Activated CD8-positive, alpha-beta T cell treated with anti-CD3 and anti-CD28 coated beads for 36 hours (primary cell): ENCODE data around the gene STK4. TPM values are rescaled to one million over a fixed set of nuclear protein-coding genes. Genes with fewer than 3 reads are reported as not detected.
A peak's percentile ranks its signal among the peaks of the same experiment; 100 is the strongest.

ENCODE experiments used
- ATAC-seq: fragments of 200-7000 bp; cut with Tn5 transposase; one replicate; pipeline ENCODE4 v1.10.0; 2021; ENCODE audit warnings: mild to moderate bottlenecking, moderate library complexity
- CTCF ChIA-PET: fragments of 350-600 bp; sonication (Branson Sonifier 250); formaldehyde crosslinking; loops from one replicate; lab custom pipeline; 2021; ENCODE audit warnings: antibody characterized with exemption; lab: Charles Lee
- POLR2A ChIA-PET: fragments of 350-600 bp; sonication (Branson Sonifier 250); formaldehyde crosslinking; loops from one replicate; lab custom pipeline; 2021; ENCODE audit warnings: antibody characterized with exemption; lab: Charles Lee
- DNase-seq: peaks from one replicate; pipeline ENCODE4 v3.0.0-alpha.2; 2020
- H3K27ac Mint-ChIP-seq: one replicate; pipeline ENCODE4 v1.8.0; 2021; ENCODE audit warnings: mild to moderate bottlenecking, mixed read lengths
- H3K27me3 Mint-ChIP-seq: one replicate; pipeline ENCODE4 v1.8.0; 2021; ENCODE audit warnings: mixed read lengths
- H3K36me3 Mint-ChIP-seq: one replicate; pipeline ENCODE4 v1.8.0; 2021; ENCODE audit warnings: low read depth, mixed read lengths
- H3K4me1 Mint-ChIP-seq: one replicate; pipeline ENCODE4 v1.8.0; 2021; ENCODE audit warnings: low read depth, mixed read lengths
- H3K4me3 Mint-ChIP-seq: one replicate; pipeline ENCODE4 v1.8.0; 2021; ENCODE audit warnings: mild to moderate bottlenecking, moderate library complexity, mixed read lengths
- H3K9me3 Mint-ChIP-seq: one replicate; pipeline ENCODE4 v1.8.0; 2021; ENCODE audit warnings: mixed read lengths
- intact Hi-C: fragments of 100-400 bp; cut with micrococcal nuclease; formaldehyde crosslinking; loops from one replicate; pipeline ENCODE4 v1.10.0; 2022
- total RNA-seq, 2 experiments: library from RNA; stranded (reverse); gene quantifications; one replicate each; pipeline ENCODE4 v1.2.3, GENCODE V29; 2021
- TF ChIP-seq, protein P1 (sequence below): fragments of 200-600 bp; IDR thresholded peaks from one replicate; pipeline ENCODE4 v1.8.0; 2022; ENCODE audit warnings: antibody characterized with exemption, mild to moderate bottlenecking

The STK4 gene
- total RNA-seq, 2 experiments from 2014 or later = 154 to 165 TPM

DNA sequence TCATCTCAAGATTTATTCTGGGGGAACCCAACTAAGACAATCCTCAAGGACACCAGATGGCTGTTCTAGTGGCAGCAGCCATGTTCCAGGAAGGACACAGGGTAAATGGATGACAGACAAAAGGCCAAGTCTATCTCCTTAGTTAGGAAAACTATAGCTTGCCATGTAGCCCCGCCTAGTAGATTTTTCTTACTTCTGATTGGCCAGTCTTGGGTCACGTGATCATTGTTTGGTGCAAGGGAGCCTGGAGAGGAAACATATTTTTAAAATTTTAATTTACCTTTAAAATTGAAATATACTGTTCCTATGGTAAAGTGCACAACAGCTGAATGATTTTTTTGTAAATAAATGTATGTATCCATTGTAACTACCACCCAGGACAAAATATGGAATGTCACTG is 139.0 kb downstream of the STK4 start:
- ATAC-seq = no peak
- intact Hi-C loops = no loop called here
- Mint-ChIP-seq H3K36me3 (no peaks in the 10 kb centered on the region), H3K27ac (no peak overlapping the region), H3K4me3 (no peak overlapping the region), H3K27me3 (peaks cover 20% of the 10 kb centered on the region), H3K4me1 (peaks cover 6% of the 10 kb centered on the region), H3K9me3 (no peaks in the 10 kb centered on the region)
- ChIA-PET CTCF (interaction anchor here (0.8 to 10.4 kb wide), 4 partner anchors 8 to 62 kb away, joined by 3 to 117 read pairs (median 13); no protein-coding TSS in a partner anchor), POLR2A (interaction anchor here (0.8 kb wide), 1 partner anchor 11 kb away, joined by 3 read pairs; no protein-coding TSS in a partner anchor)
- no peak for DNase-seq
- TF ChIP-seq, protein P1, sequence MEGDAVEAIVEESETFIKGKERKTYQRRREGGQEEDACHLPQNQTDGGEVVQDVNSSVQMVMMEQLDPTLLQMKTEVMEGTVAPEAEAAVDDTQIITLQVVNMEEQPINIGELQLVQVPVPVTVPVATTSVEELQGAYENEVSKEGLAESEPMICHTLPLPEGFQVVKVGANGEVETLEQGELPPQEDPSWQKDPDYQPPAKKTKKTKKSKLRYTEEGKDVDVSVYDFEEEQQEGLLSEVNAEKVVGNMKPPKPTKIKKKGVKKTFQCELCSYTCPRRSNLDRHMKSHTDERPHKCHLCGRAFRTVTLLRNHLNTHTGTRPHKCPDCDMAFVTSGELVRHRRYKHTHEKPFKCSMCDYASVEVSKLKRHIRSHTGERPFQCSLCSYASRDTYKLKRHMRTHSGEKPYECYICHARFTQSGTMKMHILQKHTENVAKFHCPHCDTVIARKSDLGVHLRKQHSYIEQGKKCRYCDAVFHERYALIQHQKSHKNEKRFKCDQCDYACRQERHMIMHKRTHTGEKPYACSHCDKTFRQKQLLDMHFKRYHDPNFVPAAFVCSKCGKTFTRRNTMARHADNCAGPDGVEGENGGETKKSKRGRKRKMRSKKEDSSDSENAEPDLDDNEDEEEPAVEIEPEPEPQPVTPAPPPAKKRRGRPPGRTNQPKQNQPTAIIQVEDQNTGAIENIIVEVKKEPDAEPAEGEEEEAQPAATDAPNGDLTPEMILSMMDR = no peak

DNA sequence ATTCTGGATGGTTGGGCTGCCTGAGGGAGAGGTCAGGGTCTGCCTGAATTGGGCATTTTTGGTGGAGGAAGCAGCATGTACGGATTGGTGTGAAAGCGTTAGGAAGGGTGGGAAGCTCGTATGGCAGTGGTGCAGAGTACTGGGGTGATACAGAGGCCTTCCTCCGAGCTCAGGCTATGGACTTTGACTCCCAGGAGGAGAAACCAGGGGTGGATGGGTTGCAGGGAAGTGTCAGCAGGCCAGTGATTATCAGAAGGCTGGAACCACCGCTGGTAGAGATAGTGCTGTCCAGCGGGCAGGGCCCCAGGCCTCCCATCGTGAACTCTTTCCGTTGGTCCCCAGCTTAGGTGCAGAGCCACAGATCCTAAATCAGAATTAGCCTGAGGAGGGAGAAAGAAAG is 143.3 kb downstream of the STK4 start:
- Mint-ChIP-seq H3K4me1 (peaks cover 4% of the 10 kb centered on the region), H3K27me3 (peaks cover under 1% of the 10 kb centered on the region), H3K36me3 (no peaks in the 10 kb centered on the region), H3K4me3 (no peak overlapping the region), H3K9me3 (no peaks in the 10 kb centered on the region), H3K27ac (no peak overlapping the region)
- DNase-seq (no peak), ATAC-seq (no peak)
- intact Hi-C loops = no loop called here
- TF ChIP-seq, protein P1 = no peak
- ChIA-PET POLR2A (interaction anchor here (1.2 to 1.5 kb wide), 2 partner anchors 10 to 11 kb away, joined by 4 read pairs; no protein-coding TSS in a partner anchor), CTCF (interaction anchor here (0.9 to 10.4 kb wide), 6 partner anchors 12 to 337 kb away, joined by 3 to 117 read pairs (median 8); no protein-coding TSS in a partner anchor)

DNA sequence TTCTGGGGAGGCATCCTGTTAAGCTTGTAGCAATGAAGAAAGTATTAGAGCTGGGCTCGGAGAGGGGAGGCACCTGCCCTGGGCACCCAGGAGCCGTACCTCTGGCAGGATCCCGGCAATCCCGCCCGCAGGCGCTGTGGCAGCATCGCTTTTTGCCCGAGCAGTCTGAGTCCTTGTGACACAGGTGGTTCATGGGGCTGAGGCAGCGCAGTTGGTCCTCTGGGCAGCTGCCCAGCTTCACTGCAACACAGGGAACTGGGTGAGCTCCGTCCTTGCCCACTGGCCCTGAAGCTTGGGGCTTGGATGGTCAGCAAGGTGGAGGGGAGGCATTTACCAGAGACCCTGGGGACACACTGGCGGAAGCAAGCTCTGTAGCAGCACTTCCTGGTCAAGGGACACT is 144.0 kb downstream of the STK4 start:
- TF ChIP-seq, protein P1 = no peak
- CTCF ChIA-PET = interaction anchor here (2.7 to 10.4 kb wide), 5 partner anchors 9 to 66 kb away, joined by 12 to 117 read pairs (median 25); partner anchors contain the start of gene KCNS1
- Mint-ChIP-seq H3K4me3 (no peak overlapping the region), H3K4me1 (peaks cover 10% of the 10 kb centered on the region), H3K36me3 (no peaks in the 10 kb centered on the region), H3K27me3 (no peaks in the 10 kb centered on the region), H3K27ac (no peak overlapping the region), H3K9me3 (no peaks in the 10 kb centered on the region)
- no peak for ATAC-seq
- intact Hi-C loops = no loop called here
- no peak for DNase-seq
- POLR2A ChIA-PET = interaction anchor here (0.8 to 1.5 kb wide), 3 partner anchors 10 to 60 kb away, joined by 3 to 4 read pairs (median 4); no protein-coding TSS in a partner anchor

DNA sequence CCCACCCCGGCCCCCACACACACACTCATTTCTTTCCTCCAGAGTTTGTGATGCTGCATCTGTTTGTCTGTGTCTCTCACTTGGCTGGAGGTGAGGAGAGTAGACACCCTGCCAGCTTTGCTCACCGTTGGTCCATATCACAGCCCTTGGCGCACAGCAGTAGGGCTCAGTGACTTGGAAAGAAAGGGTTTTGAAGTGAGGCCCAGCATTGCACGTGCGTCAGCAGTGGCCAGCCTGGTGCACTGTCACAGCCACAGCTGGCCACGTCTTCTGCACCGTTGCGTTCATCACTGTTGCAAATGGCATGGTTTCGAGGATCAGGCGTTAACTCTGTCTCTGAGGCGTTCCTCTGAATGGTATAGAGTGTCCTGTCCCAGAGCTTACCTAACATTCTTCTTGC is 145.0 kb downstream of the STK4 start:
- Mint-ChIP-seq H3K27ac (no peak overlapping the region), H3K9me3 (no peaks in the 10 kb centered on the region), H3K27me3 (no peaks in the 10 kb centered on the region), H3K4me1 (peaks cover 15% of the 10 kb centered on the region), H3K36me3 (no peaks in the 10 kb centered on the region), H3K4me3 (no peak overlapping the region)
- ChIA-PET CTCF (interaction anchor here (0.7 to 10.4 kb wide), 28 partner anchors 7 to 326 kb away, joined by 3 to 117 read pairs (median 5); partner anchors contain the start of genes KCNS1 and TOMM34), POLR2A (no interaction called here)
- ATAC-seq (no peak), DNase-seq (no peak)
- intact Hi-C loops = no loop called here
- TF ChIP-seq, protein P1 = no peak

DNA sequence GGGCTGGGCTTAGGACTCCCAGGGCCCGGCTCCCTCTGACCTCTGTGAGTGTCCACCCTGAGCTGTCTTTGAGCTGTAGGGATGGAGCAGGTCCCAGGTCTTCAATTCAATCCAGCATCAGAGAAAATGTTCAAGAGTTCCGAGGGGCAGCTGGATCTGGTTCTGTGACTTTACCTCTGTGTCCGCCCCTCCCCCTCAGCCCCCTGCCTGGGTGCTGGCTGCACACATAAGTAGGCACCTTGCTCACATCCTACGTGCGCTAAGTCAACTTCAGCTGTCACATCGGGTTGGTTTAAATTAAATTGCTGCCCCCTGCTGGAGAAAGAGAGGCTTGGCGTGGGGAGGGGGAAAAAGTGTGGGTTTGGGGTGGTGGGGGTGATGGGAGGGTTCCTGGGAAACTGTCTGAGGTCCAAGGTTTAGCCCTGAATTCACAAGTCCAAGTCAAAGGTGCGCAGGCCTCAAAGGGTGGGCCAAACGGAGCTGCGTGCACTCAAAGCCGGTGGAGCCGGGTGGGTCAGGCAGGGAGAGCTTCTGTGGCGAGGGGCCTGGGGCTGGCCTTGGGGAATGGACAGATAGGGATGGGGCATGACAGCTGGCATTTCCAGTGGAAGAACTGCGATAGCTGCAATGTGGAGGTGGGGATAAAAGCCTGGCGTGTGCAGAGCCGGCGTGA is 145.6 kb downstream of the STK4 start:
- peak; percentile 53 for DNase-seq
- H3K27me3 Mint-ChIP-seq = no peaks in the 10 kb centered on the region
- TF ChIP-seq, protein P1 = peak; percentile 76
- CTCF ChIA-PET = interaction anchor here (0.7 to 10.4 kb wide), 31 partner anchors 8 to 326 kb away, joined by 3 to 117 read pairs (median 4); partner anchors contain the start of genes KCNS1 and TOMM34
- H3K27ac Mint-ChIP-seq = no peak overlapping the region
- no peaks in the 10 kb centered on the region for H3K9me3 Mint-ChIP-seq
- ATAC-seq = peak; percentile 43
- intact Hi-C loops = no loop called here
- H3K4me1 Mint-ChIP-seq = peaks cover 17% of the 10 kb centered on the region
- no peaks in the 10 kb centered on the region for H3K36me3 Mint-ChIP-seq
- POLR2A ChIA-PET = no interaction called here
- no peak overlapping the region for H3K4me3 Mint-ChIP-seq
